GM12875 (cell line): ENCODE measurements around the gene TH.

Experiments
- H3K4me3 ChIP-seq: one replicate; pipeline ENCODE4 v1.5.1; 2011; ENCODE audit warnings: low read depth, low read length, control low read depth
- CTCF ChIP-seq: IDR thresholded peaks from 2 replicates; pipeline ENCODE4 v1.5.1; 2011; ENCODE audit warnings: low read depth, mild to moderate bottlenecking, control low read depth, inconsistent platforms, low read length, moderate library complexity, borderline replicate concordance; ENCODE audit not compliant: insufficient read depth

TH gene

GRCh38 chr11:2139123-2139521 lies 32.5 kb downstream of the TH start, which contains the start of gene IGF2:
TSS of gene IGF2 (minus strand) at chr11:2139389. CDS start at chr11:2135523, 3,866 bp downstream.
- no peak for TF ChIP-seq CTCF
- no peak within 1 kb of the TSS for H3K4me3 ChIP-seq

- no peak for TF ChIP-seq CTCF
- no peak overlapping the region for H3K4me3 ChIP-seq
Observed at GRCh38 chr11:2138431-2139122, 33.0 kb downstream of the TH start.

DNA sequence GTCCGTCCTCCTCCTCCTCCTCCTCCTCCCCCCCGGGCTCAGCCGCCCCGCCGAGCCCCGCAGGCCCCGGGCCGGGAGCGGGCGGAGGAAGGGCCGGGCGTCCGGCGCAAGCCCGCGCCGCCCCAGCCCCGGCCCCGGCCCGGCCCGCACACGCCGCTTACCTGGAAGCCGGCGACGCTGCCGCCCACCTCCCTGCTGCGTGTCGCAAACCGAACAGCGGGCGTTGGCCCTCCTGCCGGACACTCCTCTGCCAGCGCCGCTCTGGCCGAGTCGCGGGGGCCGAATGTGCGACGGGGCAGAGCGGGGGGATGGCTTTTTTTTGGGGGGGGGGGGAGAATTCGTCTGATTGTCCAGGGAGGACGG lies 33.6 kb downstream of the TH start:
- H3K4me3 ChIP-seq, result no peak overlapping the region
- TF ChIP-seq CTCF, result no peak

GRCh38 chr11:2137202-2138067 lies 34.2 kb downstream of the TH start:
- no peak for TF ChIP-seq CTCF
- no peak overlapping the region for H3K4me3 ChIP-seq

- no peak overlapping the region for H3K4me3 ChIP-seq
- no peak for TF ChIP-seq CTCF
Observed at GRCh38 chr11:2136952-2137201, 34.7 kb downstream of the TH start.

DNA sequence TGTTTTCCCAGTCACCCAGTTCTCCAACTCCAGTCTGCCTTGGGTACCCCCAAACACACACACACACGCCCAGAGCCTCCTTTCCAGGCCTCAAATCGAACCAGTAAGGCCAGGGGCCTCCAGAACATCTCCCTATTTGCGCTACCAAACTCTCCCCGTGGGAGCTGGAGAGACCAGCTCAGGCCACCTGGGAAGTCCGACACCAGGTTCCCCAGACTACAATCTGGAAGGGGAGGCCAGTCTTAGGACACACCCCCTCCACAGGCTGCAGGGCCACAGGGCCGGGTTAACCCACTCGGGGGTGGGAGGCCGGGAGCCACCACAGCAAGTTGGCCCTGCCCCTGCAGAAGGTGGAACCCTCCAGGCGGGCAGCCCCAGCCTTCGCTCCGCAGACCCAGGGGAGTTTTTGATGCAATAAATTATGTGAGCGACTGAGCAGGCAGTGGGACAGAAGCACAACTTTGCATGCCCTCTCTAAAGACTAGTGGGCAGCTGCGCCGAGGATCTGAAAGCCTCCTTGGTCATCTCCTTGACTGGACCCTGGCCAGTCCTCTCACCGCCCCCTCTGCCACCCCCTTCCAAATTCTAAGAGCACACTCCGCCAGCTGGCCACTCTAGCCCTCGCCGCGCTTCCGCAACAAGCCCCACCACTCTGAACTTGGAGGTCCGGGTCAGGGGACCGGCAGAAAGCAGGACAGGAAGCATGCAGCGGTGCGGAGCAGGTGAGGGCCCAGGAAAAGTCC lies 35.2 kb downstream of the TH start:
- H3K4me3 ChIP-seq, result no peak overlapping the region
- TF ChIP-seq CTCF, result no peak
